ENCODE measurements around the gene CEP63. TPM values are rescaled to one million over a fixed set of nuclear protein-coding genes. Genes with fewer than 3 reads are reported as not detected.
A peak's percentile ranks its signal among the peaks of the same experiment; 100 is the strongest.

CEP63 gene
- total RNA-seq, 1 experiment from 2014 or later, result 37.4 TPM

DNA sequence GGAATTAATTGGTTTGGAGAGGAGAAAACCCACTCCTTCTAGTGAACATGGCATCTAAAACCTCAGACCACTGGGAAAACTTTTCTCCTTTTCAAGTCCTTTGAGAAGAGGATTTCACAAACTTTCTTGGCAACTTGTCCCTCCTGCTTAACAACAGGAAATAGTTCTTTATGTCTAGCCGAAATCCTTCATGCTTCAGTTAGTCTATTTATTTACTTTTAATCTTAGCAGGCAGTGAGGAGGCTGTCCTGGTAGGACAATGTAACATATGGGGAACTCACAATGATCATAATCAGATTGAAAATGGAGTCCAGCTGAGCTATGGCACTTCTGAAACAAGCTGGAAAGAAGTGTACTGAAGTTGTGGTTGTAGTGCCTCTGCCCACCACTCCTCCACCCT lies 114.3 kb downstream of the CEP63 start:
- Mint-ChIP-seq H3K4me1 (ENCODE audit: low read depth, unreplicated experiment) (no peaks in the 10 kb centered on the region), H3K4me3 (ENCODE audit: low read depth, unreplicated experiment) (no peak overlapping the region), H3K9me3 (ENCODE audit: low read depth, unreplicated experiment) (no peaks in the 10 kb centered on the region), H3K27me3 (ENCODE audit: unreplicated experiment) (peaks cover 94% of the 10 kb centered on the region), H3K27ac (ENCODE audit: unreplicated experiment) (no peak overlapping the region), H3K36me3 (ENCODE audit: insufficient read depth, unreplicated experiment) (no peaks in the 10 kb centered on the region)
- no peak for TF ChIP-seq CTCF (IDR thresholded peaks at IDR 0.05; ENCODE audit: unreplicated experiment)
- CTCF ChIA-PET, result interaction anchor here (0.5 to 2.0 kb wide), 12 partner anchors 8 to 1305 kb away, joined by 3 to 19 read pairs (median 3); no protein-coding TSS in a partner anchor
- intact Hi-C loops (cut with micrococcal nuclease; ENCODE audit: unreplicated experiment), result loop anchor here (1.0 to 2.0 kb wide), 2 partner anchors 905 to 1295 kb away; no protein-coding TSS in a partner anchor
- BruUV-seq (replicated peaks), result no TSS peak
- no peak for DNase-seq

DNA sequence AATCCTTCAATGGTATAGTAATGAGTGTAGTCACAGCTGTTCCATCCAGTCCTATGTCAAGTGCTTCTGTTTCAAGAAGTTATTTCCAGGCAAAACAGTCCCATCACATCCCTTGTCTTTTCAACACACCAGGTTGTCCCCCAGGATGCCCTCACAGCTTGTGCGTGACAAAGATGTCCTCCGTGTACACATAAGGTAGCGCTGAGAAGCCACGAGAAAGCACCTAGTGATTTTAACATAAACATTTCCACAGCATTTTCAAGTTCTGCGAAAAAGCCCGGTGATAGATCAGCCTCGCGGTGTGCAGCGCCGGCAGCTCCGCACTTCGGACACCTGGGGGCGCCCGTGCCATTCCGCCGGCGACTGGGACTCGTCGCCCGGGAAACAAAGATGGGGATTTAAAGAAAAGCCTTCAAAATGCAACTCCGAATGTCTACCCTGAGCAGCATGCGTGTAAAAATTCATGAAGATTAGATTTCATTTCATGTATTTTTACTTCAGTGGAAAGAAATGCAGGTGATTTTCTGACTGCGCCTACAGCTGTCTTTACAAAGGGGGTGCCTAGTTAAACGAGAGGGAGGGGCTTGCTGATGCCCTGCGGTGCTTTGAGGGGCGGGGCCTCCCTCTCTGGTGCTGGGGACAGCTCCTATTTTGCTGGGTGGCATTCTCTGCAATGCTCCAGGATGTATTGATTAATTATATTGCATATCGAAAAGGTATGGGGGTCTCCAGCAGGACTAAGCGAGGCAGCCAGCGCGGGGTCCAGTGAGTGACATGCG lies 115.0 kb downstream of the CEP63 start:
- Mint-ChIP-seq H3K27ac (ENCODE audit: unreplicated experiment) (no peak overlapping the region), H3K36me3 (ENCODE audit: insufficient read depth, unreplicated experiment) (no peaks in the 10 kb centered on the region), H3K4me3 (ENCODE audit: low read depth, unreplicated experiment) (no peak overlapping the region), H3K9me3 (ENCODE audit: low read depth, unreplicated experiment) (no peaks in the 10 kb centered on the region), H3K27me3 (ENCODE audit: unreplicated experiment) (peaks cover 94% of the 10 kb centered on the region), H3K4me1 (ENCODE audit: low read depth, unreplicated experiment) (no peaks in the 10 kb centered on the region)
- CTCF ChIA-PET, result interaction anchor here (0.5 to 2.0 kb wide), 12 partner anchors 9 to 1304 kb away, joined by 3 to 19 read pairs (median 3); no protein-coding TSS in a partner anchor
- BruUV-seq (replicated peaks), result no TSS peak
- peak; percentile 99 for TF ChIP-seq CTCF (IDR thresholded peaks at IDR 0.05; ENCODE audit: unreplicated experiment)
- DNase-seq, result peak; percentile 94
- intact Hi-C loops (cut with micrococcal nuclease; ENCODE audit: unreplicated experiment), result loop anchor here (1.0 to 2.0 kb wide), 4 partner anchors 40 to 1294 kb away; no protein-coding TSS in a partner anchor

GRCh38 chr3:134601539-134602439 lies 115.9 kb downstream of the CEP63 start:
- Mint-ChIP-seq H3K27me3 (ENCODE audit: unreplicated experiment) (peaks cover 94% of the 10 kb centered on the region), H3K27ac (ENCODE audit: unreplicated experiment) (no peak overlapping the region), H3K36me3 (ENCODE audit: insufficient read depth, unreplicated experiment) (no peaks in the 10 kb centered on the region), H3K4me1 (ENCODE audit: low read depth, unreplicated experiment) (no peaks in the 10 kb centered on the region), H3K4me3 (ENCODE audit: low read depth, unreplicated experiment) (no peak overlapping the region), H3K9me3 (ENCODE audit: low read depth, unreplicated experiment) (no peaks in the 10 kb centered on the region)
- intact Hi-C loops (cut with micrococcal nuclease; ENCODE audit: unreplicated experiment), result loop anchor here (1.0 to 2.0 kb wide), 3 partner anchors 40 to 903 kb away; no protein-coding TSS in a partner anchor
- CTCF ChIA-PET, result interaction anchor here (1.0 to 2.0 kb wide), 3 partner anchors 15 to 154 kb away, joined by 3 to 19 read pairs (median 3); no protein-coding TSS in a partner anchor
- BruUV-seq (replicated peaks), result no TSS peak
- DNase-seq, result no peak
- no peak for TF ChIP-seq CTCF (IDR thresholded peaks at IDR 0.05; ENCODE audit: unreplicated experiment)

- intact Hi-C loops (cut with micrococcal nuclease; ENCODE audit: unreplicated experiment), result no loop called here
- TF ChIP-seq CTCF (IDR thresholded peaks at IDR 0.05; ENCODE audit: unreplicated experiment), result no peak
- H3K27me3 Mint-ChIP-seq (ENCODE audit: unreplicated experiment), result peaks cover 94% of the 10 kb centered on the region
- no peaks in the 10 kb centered on the region for H3K9me3 Mint-ChIP-seq (ENCODE audit: low read depth, unreplicated experiment)
- H3K4me1 Mint-ChIP-seq (ENCODE audit: low read depth, unreplicated experiment), result no peaks in the 10 kb centered on the region
- CTCF ChIA-PET, result interaction anchor here (0.6 to 2.0 kb wide), 4 partner anchors 12 to 153 kb away, joined by 3 to 19 read pairs (median 3); no protein-coding TSS in a partner anchor
- H3K4me3 Mint-ChIP-seq (ENCODE audit: low read depth, unreplicated experiment), result no peak overlapping the region
- no TSS peak for BruUV-seq (replicated peaks)
- no peak for DNase-seq
- H3K27ac Mint-ChIP-seq (ENCODE audit: unreplicated experiment), result no peak overlapping the region
- H3K36me3 Mint-ChIP-seq (ENCODE audit: insufficient read depth, unreplicated experiment), result no peaks in the 10 kb centered on the region
Measured at GRCh38 chr3:134602440-134602814, 116.6 kb downstream of the CEP63 start.
